ENCODE measurements around the gene NKD1.

The NKD1 gene

GRCh38 chr16:50594308-50595260, 46.4 kb downstream of the NKD1 start:
- whole genome bisulfite sequencing, 2 donors (ENCODE audit: extremely low coverage in 2 of 2, insufficient read length in 2 of 2, insufficient replicate concordance in 1 of 2): no CpG with 5 or more reads among the region's 17 CpGs
- no peak overlapping the region for H3K9ac ChIP-seq (ENCODE audit: low read depth, low read length, poor library complexity)
- no peak overlapping the region for H2BK5ac ChIP-seq (ENCODE audit: low read length)
- no peaks in the 10 kb centered on the region for H3K27me3 ChIP-seq (ENCODE audit: control insufficient read depth in 3 of 3, insufficient read depth in 3 of 3, low read depth in 1 of 3, low read length in 3 of 3)
- H4K8ac ChIP-seq (ENCODE audit: low read depth, low read length): peak overlapping the region; percentile 77
- no peak overlapping the region for H2AFZ ChIP-seq (ENCODE audit: low read length)
- no peak overlapping the region for H3K27ac ChIP-seq (replicated peaks; ENCODE audit: low read length)
- H2BK15ac ChIP-seq (ENCODE audit: low read length): no peak overlapping the region
- no peaks in the 10 kb centered on the region for H3K9me3 ChIP-seq (replicated peaks in 1 of 2; ENCODE audit: control insufficient read depth in 2 of 2, insufficient read depth in 1 of 2, low read depth in 1 of 2, low read length in 2 of 2)
- H3K18ac ChIP-seq (ENCODE audit: low read length): peak overlapping the region; percentile 89
- H3K4me1 ChIP-seq (ENCODE audit: control insufficient read depth in 2 of 2, insufficient read depth in 1 of 2, low read depth in 1 of 2, low read length in 2 of 2): peaks cover 2 to 5% of the 10 kb centered on the region in 2 donors
- no peak overlapping the region for H3K23ac ChIP-seq (ENCODE audit: low read depth, low read length, poor library complexity)
- peak overlapping the region; percentile 68 for H2BK120ac ChIP-seq (ENCODE audit: low read depth, low read length)
- H3K4me3 ChIP-seq (ENCODE audit: low read length in 2 of 2): no peak overlapping the region
- no peaks in the 10 kb centered on the region for H3K79me1 ChIP-seq (ENCODE audit: low read depth, low read length)
- H4K91ac ChIP-seq (ENCODE audit: low read depth, low read length, poor library complexity): no peak overlapping the region
- peak overlapping the region; percentile 33 for H2AK5ac ChIP-seq (ENCODE audit: low read depth, low read length)
- H3K4ac ChIP-seq (ENCODE audit: low read length): no peak overlapping the region
- H2BK12ac ChIP-seq (ENCODE audit: low read length): no peak overlapping the region
- no peak overlapping the region for H3K4me2 ChIP-seq (ENCODE audit: insufficient read depth, low read length, poor library complexity, severe bottlenecking)
- no peak for DNase-seq (ENCODE audit: low spot score)
- H3K36me3 ChIP-seq (replicated peaks in 1 of 2; ENCODE audit: control insufficient read depth in 2 of 2, insufficient read depth in 2 of 2, low read length in 2 of 2): no peaks in the 10 kb centered on the region
- H3K14ac ChIP-seq (ENCODE audit: low read length): no peak overlapping the region

GRCh38 chr16:50595859-50596258, 47.7 kb downstream of the NKD1 start:
- no peak overlapping the region for H3K9ac ChIP-seq (ENCODE audit: low read depth, low read length, poor library complexity)
- no peak overlapping the region for H4K91ac ChIP-seq (ENCODE audit: low read depth, low read length, poor library complexity)
- peaks cover 5% of the 10 kb centered on the region in 2 donors for H3K4me1 ChIP-seq (ENCODE audit: control insufficient read depth in 2 of 2, insufficient read depth in 1 of 2, low read depth in 1 of 2, low read length in 2 of 2)
- peak overlapping the region; percentile 20 for H2AK5ac ChIP-seq (ENCODE audit: low read depth, low read length)
- no peaks in the 10 kb centered on the region for H3K27me3 ChIP-seq (ENCODE audit: control insufficient read depth in 3 of 3, insufficient read depth in 3 of 3, low read depth in 1 of 3, low read length in 3 of 3)
- no peak overlapping the region for H3K14ac ChIP-seq (ENCODE audit: low read length)
- no peak overlapping the region for H3K4me3 ChIP-seq (ENCODE audit: low read length in 2 of 2)
- H3K36me3 ChIP-seq (replicated peaks in 1 of 2; ENCODE audit: control insufficient read depth in 2 of 2, insufficient read depth in 2 of 2, low read length in 2 of 2): no peaks in the 10 kb centered on the region
- H3K18ac ChIP-seq (ENCODE audit: low read length): peak overlapping the region; percentile 15
- no peak overlapping the region for H2BK5ac ChIP-seq (ENCODE audit: low read length)
- H2BK15ac ChIP-seq (ENCODE audit: low read length): no peak overlapping the region
- H2BK120ac ChIP-seq (ENCODE audit: low read depth, low read length): no peak overlapping the region
- no peaks in the 10 kb centered on the region for H3K79me1 ChIP-seq (ENCODE audit: low read depth, low read length)
- peak overlapping the region; percentile 25 for H3K23ac ChIP-seq (ENCODE audit: low read depth, low read length, poor library complexity)
- H3K4ac ChIP-seq (ENCODE audit: low read length): no peak overlapping the region
- no peaks in the 10 kb centered on the region for H3K9me3 ChIP-seq (replicated peaks in 1 of 2; ENCODE audit: control insufficient read depth in 2 of 2, insufficient read depth in 1 of 2, low read depth in 1 of 2, low read length in 2 of 2)
- H2AFZ ChIP-seq (ENCODE audit: low read length): no peak overlapping the region
- WGBS, 2 donors (ENCODE audit: extremely low coverage in 2 of 2, insufficient read length in 2 of 2, insufficient replicate concordance in 1 of 2): no CpG with 5 or more reads among the region's 2 CpGs
- H2BK12ac ChIP-seq (ENCODE audit: low read length): no peak overlapping the region
- H4K8ac ChIP-seq (ENCODE audit: low read depth, low read length): no peak overlapping the region
- no peak for DNase-seq (ENCODE audit: low spot score)
- no peak overlapping the region for H3K27ac ChIP-seq (replicated peaks; ENCODE audit: low read length)
- no peak overlapping the region for H3K4me2 ChIP-seq (ENCODE audit: insufficient read depth, low read length, poor library complexity, severe bottlenecking)

GRCh38 chr16:50596762-50597450, 48.7 kb downstream of the NKD1 start:
- no peaks in the 10 kb centered on the region for H3K36me3 ChIP-seq (replicated peaks in 1 of 2; ENCODE audit: control insufficient read depth in 2 of 2, insufficient read depth in 2 of 2, low read length in 2 of 2)
- H3K18ac ChIP-seq (ENCODE audit: low read length): no peak overlapping the region
- no peak overlapping the region for H2BK12ac ChIP-seq (ENCODE audit: low read length)
- no peak overlapping the region for H4K91ac ChIP-seq (ENCODE audit: low read depth, low read length, poor library complexity)
- H2AK5ac ChIP-seq (ENCODE audit: low read depth, low read length): no peak overlapping the region
- peaks cover 4 to 6% of the 10 kb centered on the region in 2 donors for H3K4me1 ChIP-seq (ENCODE audit: control insufficient read depth in 2 of 2, insufficient read depth in 1 of 2, low read depth in 1 of 2, low read length in 2 of 2)
- H3K9ac ChIP-seq (ENCODE audit: low read depth, low read length, poor library complexity): no peak overlapping the region
- no peaks in the 10 kb centered on the region for H3K27me3 ChIP-seq (ENCODE audit: control insufficient read depth in 3 of 3, insufficient read depth in 3 of 3, low read depth in 1 of 3, low read length in 3 of 3)
- H3K14ac ChIP-seq (ENCODE audit: low read length): no peak overlapping the region
- H3K27ac ChIP-seq (replicated peaks; ENCODE audit: low read length): no peak overlapping the region
- H3K23ac ChIP-seq (ENCODE audit: low read depth, low read length, poor library complexity): no peak overlapping the region
- H3K4me2 ChIP-seq (ENCODE audit: insufficient read depth, low read length, poor library complexity, severe bottlenecking): no peak overlapping the region
- no CpG with 5 or more reads among the region's 13 CpGs for WGBS, 2 donors (ENCODE audit: extremely low coverage in 2 of 2, insufficient read length in 2 of 2, insufficient replicate concordance in 1 of 2)
- no peak overlapping the region for H3K4me3 ChIP-seq (ENCODE audit: low read length in 2 of 2)
- H3K9me3 ChIP-seq (replicated peaks in 1 of 2; ENCODE audit: control insufficient read depth in 2 of 2, insufficient read depth in 1 of 2, low read depth in 1 of 2, low read length in 2 of 2): no peaks in the 10 kb centered on the region
- H2AFZ ChIP-seq (ENCODE audit: low read length): no peak overlapping the region
- no peak overlapping the region for H3K4ac ChIP-seq (ENCODE audit: low read length)
- no peak for DNase-seq (ENCODE audit: low spot score)
- no peak overlapping the region for H4K8ac ChIP-seq (ENCODE audit: low read depth, low read length)
- no peak overlapping the region for H2BK15ac ChIP-seq (ENCODE audit: low read length)
- no peak overlapping the region for H2BK120ac ChIP-seq (ENCODE audit: low read depth, low read length)
- no peak overlapping the region for H2BK5ac ChIP-seq (ENCODE audit: low read length)
- H3K79me1 ChIP-seq (ENCODE audit: low read depth, low read length): no peaks in the 10 kb centered on the region

Data from neuronal stem cell (in vitro differentiated cells).